ENCODE data around the gene VPS11. TPM values are rescaled to one million over a fixed set of nuclear protein-coding genes. Genes with fewer than 3 reads are reported as not detected.

Gene VPS11
- total RNA-seq, 1 donor: 35.1 TPM

DNA sequence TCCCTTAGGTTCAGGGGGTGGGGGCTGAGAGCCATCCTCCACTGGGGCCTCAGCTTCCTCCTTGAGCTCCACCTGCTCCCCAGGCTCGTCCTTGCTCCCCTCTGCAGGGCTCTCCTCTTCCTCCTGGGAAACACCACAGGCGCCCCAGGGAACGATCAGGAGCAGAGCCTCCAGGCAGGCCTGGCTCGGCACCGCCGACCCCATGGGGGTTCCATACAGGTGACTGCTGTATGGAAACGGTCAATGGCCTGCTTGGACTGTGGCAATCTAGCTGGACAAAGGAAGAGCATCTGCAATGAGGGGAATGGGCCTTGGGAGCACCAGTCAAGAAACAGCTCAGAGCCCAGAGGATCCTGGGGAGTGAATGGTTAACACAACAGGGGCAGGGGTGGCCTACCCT, 18.5 kb upstream of the VPS11 start:
- H3K4me3 ChIP-seq (ENCODE audit: insufficient read depth, low read length): no peak overlapping the region
- H3K27ac ChIP-seq (ENCODE audit: low read depth, low read length): no peak overlapping the region
- peaks cover 10% of the 10 kb centered on the region for H4K20me1 ChIP-seq (ENCODE audit: insufficient read depth, low read length)
- no peaks in the 10 kb centered on the region for H3K9me3 ChIP-seq (ENCODE audit: low read depth, low read length)
- no peak overlapping the region for H3K4me2 ChIP-seq (ENCODE audit: insufficient read depth, low read length)
- H3K79me2 ChIP-seq (ENCODE audit: insufficient read depth, low read length): no peaks in the 10 kb centered on the region
- H2AFZ ChIP-seq (ENCODE audit: low read length): no peak overlapping the region
- TF ChIP-seq, protein P1, sequence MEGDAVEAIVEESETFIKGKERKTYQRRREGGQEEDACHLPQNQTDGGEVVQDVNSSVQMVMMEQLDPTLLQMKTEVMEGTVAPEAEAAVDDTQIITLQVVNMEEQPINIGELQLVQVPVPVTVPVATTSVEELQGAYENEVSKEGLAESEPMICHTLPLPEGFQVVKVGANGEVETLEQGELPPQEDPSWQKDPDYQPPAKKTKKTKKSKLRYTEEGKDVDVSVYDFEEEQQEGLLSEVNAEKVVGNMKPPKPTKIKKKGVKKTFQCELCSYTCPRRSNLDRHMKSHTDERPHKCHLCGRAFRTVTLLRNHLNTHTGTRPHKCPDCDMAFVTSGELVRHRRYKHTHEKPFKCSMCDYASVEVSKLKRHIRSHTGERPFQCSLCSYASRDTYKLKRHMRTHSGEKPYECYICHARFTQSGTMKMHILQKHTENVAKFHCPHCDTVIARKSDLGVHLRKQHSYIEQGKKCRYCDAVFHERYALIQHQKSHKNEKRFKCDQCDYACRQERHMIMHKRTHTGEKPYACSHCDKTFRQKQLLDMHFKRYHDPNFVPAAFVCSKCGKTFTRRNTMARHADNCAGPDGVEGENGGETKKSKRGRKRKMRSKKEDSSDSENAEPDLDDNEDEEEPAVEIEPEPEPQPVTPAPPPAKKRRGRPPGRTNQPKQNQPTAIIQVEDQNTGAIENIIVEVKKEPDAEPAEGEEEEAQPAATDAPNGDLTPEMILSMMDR (IDR thresholded peaks at IDR 0.05; ENCODE audit: extremely low read depth, low read depth, low read length): no peak
- no peaks in the 10 kb centered on the region for H3K4me1 ChIP-seq (ENCODE audit: insufficient read depth, low read length)
- no peaks in the 10 kb centered on the region for H3K27me3 ChIP-seq (ENCODE audit: insufficient read depth, low read length)
- H3K36me3 ChIP-seq (ENCODE audit: insufficient read depth, low read length): peaks cover 91% of the 10 kb centered on the region
- DNase-seq (ENCODE audit: insufficient read length, low spot score, missing footprints): peak; percentile 42

DNA sequence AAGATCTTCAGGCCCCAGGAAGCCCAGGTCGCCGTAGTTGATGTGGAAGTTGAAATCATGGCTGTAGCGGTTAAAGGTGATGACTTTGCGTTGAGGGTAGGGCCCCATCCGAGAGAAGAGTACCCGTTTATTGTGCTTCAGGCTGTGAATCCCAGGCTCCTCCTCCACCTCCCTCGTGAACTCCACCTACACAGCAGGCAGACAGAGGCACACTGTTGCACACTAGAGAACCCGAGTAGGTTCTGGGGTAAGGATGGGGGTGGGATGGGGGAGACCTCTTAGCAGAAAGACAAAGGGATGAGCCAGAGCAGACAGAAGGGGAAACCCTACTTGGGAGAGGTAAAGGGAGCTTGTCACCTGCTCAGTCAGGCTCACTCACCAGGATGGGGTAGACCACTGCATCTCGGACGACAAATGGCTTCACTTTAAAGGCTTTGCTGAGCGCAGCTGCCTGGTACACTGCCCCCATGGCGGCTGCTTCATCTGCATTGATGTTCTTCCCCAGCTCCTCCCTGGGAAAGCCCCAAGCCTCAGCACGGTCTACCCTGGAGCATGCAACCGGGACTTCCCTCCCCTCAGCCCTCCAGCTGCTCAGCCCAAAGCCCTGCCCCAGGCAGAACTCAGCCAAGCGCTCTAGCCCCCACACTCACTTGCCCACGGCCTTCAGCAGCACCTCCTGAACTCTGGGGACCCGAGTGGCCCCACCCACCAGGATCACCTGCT, 16.0 kb upstream of the VPS11 start:
- H3K27me3 ChIP-seq (ENCODE audit: insufficient read depth, low read length): no peaks in the 10 kb centered on the region
- H2AFZ ChIP-seq (ENCODE audit: low read length): no peak overlapping the region
- H3K4me2 ChIP-seq (ENCODE audit: insufficient read depth, low read length): no peak overlapping the region
- H3K36me3 ChIP-seq (ENCODE audit: insufficient read depth, low read length): peaks cover 84% of the 10 kb centered on the region
- TF ChIP-seq, protein P1 (IDR thresholded peaks at IDR 0.05; ENCODE audit: extremely low read depth, low read depth, low read length): no peak
- peak; percentile 32 for DNase-seq (ENCODE audit: insufficient read length, low spot score, missing footprints)
- peaks cover 21% of the 10 kb centered on the region for H4K20me1 ChIP-seq (ENCODE audit: insufficient read depth, low read length)
- peaks cover 12% of the 10 kb centered on the region for H3K4me1 ChIP-seq (ENCODE audit: insufficient read depth, low read length)
- H3K9me3 ChIP-seq (ENCODE audit: low read depth, low read length): no peaks in the 10 kb centered on the region
- no peak overlapping the region for H3K4me3 ChIP-seq (ENCODE audit: insufficient read depth, low read length)
- no peak overlapping the region for H3K27ac ChIP-seq (ENCODE audit: low read depth, low read length)
- H3K79me2 ChIP-seq (ENCODE audit: insufficient read depth, low read length): peaks cover 25% of the 10 kb centered on the region

DNA sequence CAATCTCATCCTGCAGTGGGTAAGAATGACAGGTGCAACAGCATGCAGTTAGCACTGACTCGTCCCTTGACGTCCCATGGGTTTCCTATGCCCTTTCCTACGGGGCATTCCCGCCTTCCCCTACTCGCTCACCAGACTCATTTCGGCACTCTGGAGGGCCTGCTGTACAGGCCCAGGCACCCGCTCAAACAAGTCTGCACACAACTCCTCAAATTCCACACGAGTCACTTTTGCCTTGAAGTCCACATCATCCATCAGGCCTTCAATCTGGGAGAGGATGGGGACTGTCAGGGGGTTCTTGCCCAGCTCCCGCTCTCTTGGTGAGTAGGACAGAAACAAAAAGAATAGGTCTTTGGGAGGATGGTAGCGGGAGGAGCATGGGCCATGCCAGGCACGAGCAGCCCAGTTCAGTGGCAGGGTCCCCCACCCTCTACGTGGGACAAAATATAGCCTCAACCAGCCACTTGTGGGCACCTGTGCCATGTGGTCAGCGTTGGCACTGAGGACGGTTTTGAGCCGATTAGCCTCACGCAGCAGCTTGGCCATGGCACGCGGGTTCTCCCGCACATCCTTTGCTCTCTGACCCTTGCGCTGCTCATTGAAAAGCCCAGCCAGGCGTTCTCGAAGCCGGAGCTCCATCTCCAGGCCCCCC, 15.3 kb upstream of the VPS11 start:
- peak; percentile 74 for DNase-seq (ENCODE audit: insufficient read length, low spot score, missing footprints)
- Histone ChIP-seq H4K20me1 (ENCODE audit: insufficient read depth, low read length) (peaks cover 21% of the 10 kb centered on the region), H3K36me3 (ENCODE audit: insufficient read depth, low read length) (peaks cover 77% of the 10 kb centered on the region), H2AFZ (ENCODE audit: low read length) (no peak overlapping the region), H3K27me3 (ENCODE audit: insufficient read depth, low read length) (no peaks in the 10 kb centered on the region), H3K9me3 (ENCODE audit: low read depth, low read length) (no peaks in the 10 kb centered on the region), H3K79me2 (ENCODE audit: insufficient read depth, low read length) (peaks cover 28% of the 10 kb centered on the region), H3K4me3 (ENCODE audit: insufficient read depth, low read length) (no peak overlapping the region), H3K4me2 (ENCODE audit: insufficient read depth, low read length) (no peak overlapping the region), H3K27ac (ENCODE audit: low read depth, low read length) (no peak overlapping the region), H3K4me1 (ENCODE audit: insufficient read depth, low read length) (peaks cover 12% of the 10 kb centered on the region)
- TF ChIP-seq, protein P1 (IDR thresholded peaks at IDR 0.05; ENCODE audit: extremely low read depth, low read depth, low read length): no peak

DNA sequence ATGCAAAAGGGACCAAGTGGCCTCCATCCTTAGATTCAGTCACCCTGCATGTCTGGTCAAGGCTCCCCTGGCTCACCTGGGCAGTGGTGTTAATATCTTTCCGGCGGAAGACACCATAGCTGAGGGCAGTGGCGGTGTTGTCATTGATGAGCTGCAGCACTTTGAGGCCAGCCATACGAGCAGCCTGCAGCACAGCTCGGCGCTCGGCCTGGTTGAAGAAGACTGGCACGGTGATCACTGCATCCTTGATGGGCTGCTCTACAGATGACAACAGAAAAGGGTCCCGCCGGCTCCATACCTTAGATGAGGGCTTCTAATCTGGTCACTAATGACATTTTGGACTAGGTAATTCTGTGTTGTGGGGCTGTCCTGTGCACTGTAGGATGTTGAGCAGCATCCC, 13.2 kb upstream of the VPS11 start:
- TF ChIP-seq, protein P1 (IDR thresholded peaks at IDR 0.05; ENCODE audit: extremely low read depth, low read depth, low read length): no peak
- Histone ChIP-seq H3K4me1 (ENCODE audit: insufficient read depth, low read length) (peaks cover 18% of the 10 kb centered on the region), H2AFZ (ENCODE audit: low read length) (no peak overlapping the region), H3K27ac (ENCODE audit: low read depth, low read length) (no peak overlapping the region), H3K4me3 (ENCODE audit: insufficient read depth, low read length) (no peak overlapping the region), H3K79me2 (ENCODE audit: insufficient read depth, low read length) (peaks cover 31% of the 10 kb centered on the region), H3K36me3 (ENCODE audit: insufficient read depth, low read length) (peaks cover 56% of the 10 kb centered on the region), H4K20me1 (ENCODE audit: insufficient read depth, low read length) (peaks cover 21% of the 10 kb centered on the region), H3K9me3 (ENCODE audit: low read depth, low read length) (no peaks in the 10 kb centered on the region), H3K27me3 (ENCODE audit: insufficient read depth, low read length) (no peaks in the 10 kb centered on the region), H3K4me2 (ENCODE audit: insufficient read depth, low read length) (no peak overlapping the region)
- no peak for DNase-seq (ENCODE audit: insufficient read length, low spot score, missing footprints)

Measured in osteoblast (primary cell).